Endodermal cell (in vitro differentiated cells): ENCODE results near the gene OSGIN1. TPM values are rescaled to one million over a fixed set of nuclear protein-coding genes. Genes with fewer than 3 reads are reported as not detected.
"Not testable (repeated sequence)": the region's sequence is repeated elsewhere in the genome, so short reads cannot be mapped to it uniquely, and the experiment has no call there.

Source experiments
- DNase-seq: peaks from one replicate; pipeline ENCODE4 v3.0.0-alpha.2; 2017
- H3K27ac ChIP-seq: 2 replicates; pipeline ENCODE4 v1.5.1; 2013; ENCODE audit warnings: mild to moderate bottlenecking, low read depth, low read length, moderate library complexity
- H3K27me3 ChIP-seq: 2 replicates; pipeline ENCODE4 v1.6.1; 2013; ENCODE audit warnings: mild to moderate bottlenecking, low read length, moderate library complexity; ENCODE audit not compliant: insufficient read depth, control insufficient read depth, poor library complexity, severe bottlenecking
- H3K36me3 ChIP-seq: 2 replicates; pipeline ENCODE4 v1.7.0; 2013; ENCODE audit warnings: mild to moderate bottlenecking, low read length, moderate library complexity; ENCODE audit not compliant: control insufficient read depth, insufficient read depth
- H3K4me1 ChIP-seq: one replicate; pipeline ENCODE4 v1.7.0; 2013; ENCODE audit warnings: low read length; ENCODE audit not compliant: control insufficient read depth, insufficient read depth
- H3K4me3 ChIP-seq: 2 replicates; pipeline ENCODE4 v1.5.1; 2013; ENCODE audit warnings: mild to moderate bottlenecking, low read length, moderate library complexity
- H3K9ac ChIP-seq: 2 replicates; pipeline ENCODE4 v1.6.1; 2013; ENCODE audit warnings: mild to moderate bottlenecking, low read length, moderate library complexity; ENCODE audit not compliant: poor library complexity, severe bottlenecking; ENCODE audit errors: extremely low read depth
- H3K9me3 ChIP-seq: 2 replicates; pipeline ENCODE4 v1.6.1; 2013; ENCODE audit warnings: mild to moderate bottlenecking, low read length, moderate library complexity; ENCODE audit not compliant: control insufficient read depth
- H3K27ac Mint-ChIP-seq: 2 replicates; pipeline ENCODE4 v1.8.0; 2020; ENCODE audit warnings: mixed read lengths
- H3K27me3 Mint-ChIP-seq: 2 replicates; pipeline ENCODE4 v1.8.0; 2021; ENCODE audit warnings: mild to moderate bottlenecking, mixed read lengths; ENCODE audit not compliant: insufficient read depth
- H3K36me3 Mint-ChIP-seq: 2 replicates; pipeline ENCODE4 v1.8.0; 2020; ENCODE audit warnings: low read depth, mixed read lengths
- H3K4me1 Mint-ChIP-seq: 2 replicates; pipeline ENCODE4 v1.8.0; 2020; ENCODE audit warnings: mixed read lengths
- H3K4me3 Mint-ChIP-seq: 2 replicates; pipeline ENCODE4 v1.8.0; 2020; ENCODE audit warnings: mild to moderate bottlenecking, moderate library complexity, mixed read lengths
- H3K9me3 Mint-ChIP-seq: 2 replicates; pipeline ENCODE4 v1.8.0; 2020; ENCODE audit warnings: mild to moderate bottlenecking, mixed read lengths
- WGBS, 2 experiments: methylation state at CpG; one replicate each; pipeline versions ENCODE4 v1.1.5 to v1.1.7; 2013; ENCODE audit warnings: missing lambda C conversion rate in 2 of 2, mixed read lengths in 1 of 2; ENCODE audit not compliant: insufficient coverage in 1 of 2, insufficient read length in 1 of 2; 5-methylcytosine and 5-hydroxymethylcytosine counted together
- total RNA-seq, 2 donors: library from RNA; stranded (reverse); fragmentation: NEBNext Ultra II Directional in 1 of 2; extraction: Animal tissue kit (Norgen Biotek cat#: 25700) in 1 of 2; gene quantifications; 2 replicates in 1 of 2; 3 replicates in 1 of 2; pipeline ENCODE4 v1.2.1, GENCODE V29; 2021
- TF ChIP-seq, protein P1 (sequence below): fragments of 200-600 bp; sonication (generic); conservative IDR thresholded peaks from 2 replicates; pipeline ENCODE4 v1.5.0; 2021; ENCODE audit warnings: antibody characterized with exemption, mild to moderate bottlenecking

OSGIN1 gene
- total RNA-seq, 2 donors from 2014 or later: 1.6 to 2.7 TPM

DNA sequence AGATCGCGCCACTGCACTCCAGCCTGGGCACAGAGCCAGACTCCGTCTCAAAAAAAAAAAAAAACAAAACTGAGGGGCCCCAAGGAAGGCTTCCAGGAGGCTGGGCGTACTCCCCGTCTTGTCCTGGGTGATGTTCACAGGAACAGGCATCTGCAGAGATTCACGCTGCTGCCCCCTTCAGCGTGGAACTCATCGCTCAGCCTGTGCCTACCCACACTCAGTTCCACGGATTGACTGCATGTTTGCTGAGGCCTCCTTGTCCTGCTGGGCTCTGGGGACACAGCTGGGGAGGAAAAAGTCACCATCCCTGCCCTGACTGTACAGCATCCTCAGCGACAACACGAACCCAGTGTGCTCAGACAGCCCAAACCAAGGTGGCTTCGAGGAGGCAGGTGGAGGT is 12.9 kb upstream of the OSGIN1 start:
- Histone ChIP-seq H3K27ac (no peak overlapping the region), H3K36me3 (no peaks in the 10 kb centered on the region), H3K4me1 (peaks cover 7% of the 10 kb centered on the region), H3K9me3 (no peaks in the 10 kb centered on the region), H3K4me3 (no peak overlapping the region), H3K27me3 (no peaks in the 10 kb centered on the region), H3K9ac (no peak overlapping the region)
- H3K27me3 Mint-ChIP-seq: peaks cover 6% of the 10 kb centered on the region
- 79 to 81% methylated on average over 8 to 11 of the region's 12 CpGs for WGBS, 2 experiments
- H3K4me3 Mint-ChIP-seq: no peak overlapping the region
- TF ChIP-seq, protein P1, sequence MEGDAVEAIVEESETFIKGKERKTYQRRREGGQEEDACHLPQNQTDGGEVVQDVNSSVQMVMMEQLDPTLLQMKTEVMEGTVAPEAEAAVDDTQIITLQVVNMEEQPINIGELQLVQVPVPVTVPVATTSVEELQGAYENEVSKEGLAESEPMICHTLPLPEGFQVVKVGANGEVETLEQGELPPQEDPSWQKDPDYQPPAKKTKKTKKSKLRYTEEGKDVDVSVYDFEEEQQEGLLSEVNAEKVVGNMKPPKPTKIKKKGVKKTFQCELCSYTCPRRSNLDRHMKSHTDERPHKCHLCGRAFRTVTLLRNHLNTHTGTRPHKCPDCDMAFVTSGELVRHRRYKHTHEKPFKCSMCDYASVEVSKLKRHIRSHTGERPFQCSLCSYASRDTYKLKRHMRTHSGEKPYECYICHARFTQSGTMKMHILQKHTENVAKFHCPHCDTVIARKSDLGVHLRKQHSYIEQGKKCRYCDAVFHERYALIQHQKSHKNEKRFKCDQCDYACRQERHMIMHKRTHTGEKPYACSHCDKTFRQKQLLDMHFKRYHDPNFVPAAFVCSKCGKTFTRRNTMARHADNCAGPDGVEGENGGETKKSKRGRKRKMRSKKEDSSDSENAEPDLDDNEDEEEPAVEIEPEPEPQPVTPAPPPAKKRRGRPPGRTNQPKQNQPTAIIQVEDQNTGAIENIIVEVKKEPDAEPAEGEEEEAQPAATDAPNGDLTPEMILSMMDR: peak; percentile 14
- peaks cover 12% of the 10 kb centered on the region for H3K36me3 Mint-ChIP-seq
- H3K9me3 Mint-ChIP-seq: no peaks in the 10 kb centered on the region
- no peak overlapping the region for H3K27ac Mint-ChIP-seq
- H3K4me1 Mint-ChIP-seq: peaks cover 4% of the 10 kb centered on the region
- no peak for DNase-seq

DNA sequence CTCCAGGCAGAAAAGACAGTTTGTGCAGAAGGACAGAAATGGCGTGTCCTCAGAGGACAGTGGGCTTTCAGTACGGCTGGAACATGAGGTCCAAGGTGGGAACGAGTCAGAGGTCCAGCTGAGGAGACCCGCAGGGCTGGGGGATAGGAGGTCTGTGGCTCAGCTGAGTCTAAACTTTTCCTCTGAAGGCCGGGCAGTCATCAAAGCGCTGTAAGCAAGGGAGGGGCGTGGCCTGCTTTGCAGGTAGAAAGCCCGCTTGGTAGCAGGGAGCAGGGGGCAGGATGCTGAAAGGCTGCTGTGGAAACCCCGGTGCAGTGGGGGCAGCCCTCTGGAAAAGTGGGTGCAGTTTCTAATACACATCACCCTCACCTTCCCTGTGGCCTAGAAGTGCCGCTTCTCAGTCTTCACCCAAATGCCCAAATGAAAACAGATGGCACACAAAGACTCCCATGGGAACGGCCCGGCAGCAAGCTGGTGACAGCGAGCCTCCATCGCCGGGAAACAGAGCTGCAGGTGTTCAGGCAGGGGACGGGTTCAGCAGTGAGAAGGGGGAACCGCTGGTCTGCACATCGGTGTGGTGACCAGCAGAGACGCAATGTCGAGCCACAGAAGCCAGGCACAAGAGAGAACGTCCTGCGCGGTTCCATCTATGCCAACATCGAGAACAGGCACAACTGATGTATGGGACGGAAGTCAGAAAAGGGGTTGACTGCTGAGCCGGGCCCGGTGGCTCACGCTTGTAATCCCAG is 12.2 kb upstream of the OSGIN1 start:
- H3K36me3 Mint-ChIP-seq: peaks cover 12% of the 10 kb centered on the region
- Histone ChIP-seq H3K27me3 (no peaks in the 10 kb centered on the region), H3K27ac (no peak overlapping the region), H3K4me1 (peaks cover 7% of the 10 kb centered on the region), H3K9ac (no peak overlapping the region), H3K36me3 (no peaks in the 10 kb centered on the region), H3K4me3 (no peak overlapping the region), H3K9me3 (no peaks in the 10 kb centered on the region)
- H3K27ac Mint-ChIP-seq: no peak overlapping the region
- WGBS, 2 experiments: 91 to 95% methylated on average over 21 to 28 of the region's 28 CpGs
- DNase-seq: peak; percentile 71
- H3K27me3 Mint-ChIP-seq: peaks cover 6% of the 10 kb centered on the region
- TF ChIP-seq, protein P1: no peak
- no peak overlapping the region for H3K4me3 Mint-ChIP-seq
- peaks cover 4% of the 10 kb centered on the region for H3K4me1 Mint-ChIP-seq
- H3K9me3 Mint-ChIP-seq: no peaks in the 10 kb centered on the region

DNA sequence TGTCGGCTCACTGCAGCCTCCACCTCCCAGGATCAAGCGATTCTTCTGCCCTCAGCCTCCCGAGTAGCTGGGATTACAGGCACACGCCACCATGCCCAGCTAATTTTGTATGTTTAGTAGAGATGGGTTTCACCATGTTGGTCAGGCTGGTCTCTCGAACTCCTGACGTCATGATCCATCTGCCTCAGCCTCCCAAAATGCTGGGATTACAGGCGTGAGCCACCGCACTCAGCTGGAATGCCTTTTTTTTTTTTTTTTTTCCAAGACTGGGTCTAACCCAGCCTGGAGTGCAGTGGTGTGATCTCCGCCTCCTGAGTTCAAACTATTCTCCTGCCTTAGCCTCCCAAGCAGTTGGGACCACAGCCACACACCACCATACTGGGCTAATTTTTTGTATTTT is 11.5 kb upstream of the OSGIN1 start:
- not testable (repeated sequence) for H3K9me3 Mint-ChIP-seq, H3K27me3 ChIP-seq, H3K4me1 Mint-ChIP-seq, H3K27ac Mint-ChIP-seq, H3K9ac ChIP-seq, DNase-seq, H3K4me3 Mint-ChIP-seq, H3K36me3 ChIP-seq, H3K27ac ChIP-seq, H3K4me1 ChIP-seq, H3K9me3 ChIP-seq, H3K27me3 Mint-ChIP-seq, H3K4me3 ChIP-seq
- H3K36me3 Mint-ChIP-seq: peaks cover 12% of the 10 kb centered on the region
- WGBS, 2 experiments: 93 to 96% methylated on average over 4 to 8 of the region's 9 CpGs
